HG03342 (cell line): Measurements from ENCODE around the gene CSRNP3.

Experiments used
- ATAC-seq: cut with Tn5 transposase; IDR thresholded peaks from one replicate; pipeline ENCODE4 v1.9.1; 2021; ENCODE audit warnings: mild to moderate bottlenecking, moderate library complexity; ENCODE audit not compliant: unreplicated experiment

Gene CSRNP3

DNA sequence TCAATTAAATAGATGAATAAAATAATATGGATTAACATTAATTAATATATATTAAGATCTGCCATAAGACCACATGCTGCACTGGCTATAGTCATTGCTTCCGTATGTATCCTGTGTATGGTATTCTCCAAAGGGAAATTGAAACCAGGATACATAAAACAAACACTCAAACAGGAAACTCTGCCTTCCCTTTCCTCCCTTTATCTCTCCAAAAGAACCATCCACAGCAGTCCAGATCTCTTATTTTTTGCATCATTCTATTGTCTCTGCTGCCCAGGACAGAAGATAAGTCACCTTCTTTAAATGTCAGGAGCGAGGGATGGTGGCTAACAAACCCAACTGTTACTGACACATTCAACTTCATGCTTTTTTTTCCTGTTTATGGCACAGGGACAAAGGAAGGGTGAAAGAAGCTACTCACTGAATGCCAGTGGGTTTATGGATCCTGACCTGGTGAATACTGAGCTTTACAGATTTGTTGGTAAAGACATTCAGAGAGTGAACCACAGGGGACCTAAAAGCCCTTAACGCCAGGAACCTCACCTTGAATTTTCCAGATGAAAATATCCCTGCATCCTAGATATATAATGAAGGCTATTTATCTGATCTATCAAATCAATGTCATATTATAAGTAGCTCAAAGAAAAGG lies 67.5 kb downstream of the CSRNP3 start:
- ATAC-seq, result no peak

DNA sequence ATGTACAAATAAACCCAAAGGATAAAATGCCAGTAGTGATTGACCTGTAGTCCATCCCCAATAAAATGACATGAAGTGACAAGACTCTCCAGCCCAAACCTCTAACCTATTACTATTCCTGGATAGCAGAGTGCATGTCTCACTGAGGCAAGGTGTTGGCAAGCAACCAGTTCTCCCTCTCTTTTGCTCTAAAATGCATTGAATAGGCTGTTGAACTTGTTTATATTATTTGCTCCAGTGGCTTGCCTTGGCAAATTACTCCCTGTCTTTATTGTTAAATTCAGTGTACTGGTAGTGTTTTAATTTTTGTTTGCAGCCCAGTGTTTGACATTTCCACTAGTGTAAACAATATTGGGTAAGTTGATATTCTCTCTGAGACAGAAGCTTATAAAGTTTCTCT lies 70.5 kb downstream of the CSRNP3 start:
- no peak for ATAC-seq

DNA sequence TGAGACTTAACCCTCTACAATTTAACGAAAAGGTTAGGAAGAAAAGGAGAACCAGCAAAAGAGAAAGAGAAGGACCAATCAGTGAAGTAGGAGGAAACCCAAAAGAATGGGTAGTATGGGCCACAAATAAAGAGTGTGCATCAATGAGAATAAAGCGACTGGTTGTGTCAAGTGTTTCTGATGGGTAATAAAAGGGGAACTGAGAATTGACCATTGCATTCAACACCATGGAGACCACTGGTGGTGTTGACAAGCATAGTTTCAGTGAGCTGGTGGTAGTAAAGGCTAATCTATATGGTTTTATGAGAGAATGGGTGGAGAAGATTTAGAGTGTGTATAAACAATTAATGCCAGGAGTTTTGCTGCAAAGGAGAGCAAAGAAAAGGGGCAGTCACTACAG lies 75.4 kb downstream of the CSRNP3 start:
- peak; percentile 97 for ATAC-seq

DNA sequence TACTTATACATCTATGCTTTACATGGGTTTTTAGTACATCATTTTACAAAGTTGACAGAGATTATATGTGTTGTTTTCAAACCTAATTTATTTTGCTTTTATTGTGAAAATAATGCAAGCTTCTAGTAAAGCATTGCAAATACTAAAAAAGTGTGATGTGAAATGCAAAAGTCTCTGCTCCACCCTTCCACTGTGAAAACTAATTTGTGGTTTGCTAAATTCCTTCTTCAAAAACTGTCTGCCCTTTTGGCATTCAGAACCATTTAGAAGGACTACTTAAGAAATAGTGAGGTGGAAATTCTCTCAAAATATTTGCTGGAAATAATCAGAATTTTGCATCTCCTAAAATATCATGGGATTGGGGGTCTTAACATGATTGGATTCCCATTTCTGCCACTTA lies 78.4 kb downstream of the CSRNP3 start:
- ATAC-seq, result no peak

DNA sequence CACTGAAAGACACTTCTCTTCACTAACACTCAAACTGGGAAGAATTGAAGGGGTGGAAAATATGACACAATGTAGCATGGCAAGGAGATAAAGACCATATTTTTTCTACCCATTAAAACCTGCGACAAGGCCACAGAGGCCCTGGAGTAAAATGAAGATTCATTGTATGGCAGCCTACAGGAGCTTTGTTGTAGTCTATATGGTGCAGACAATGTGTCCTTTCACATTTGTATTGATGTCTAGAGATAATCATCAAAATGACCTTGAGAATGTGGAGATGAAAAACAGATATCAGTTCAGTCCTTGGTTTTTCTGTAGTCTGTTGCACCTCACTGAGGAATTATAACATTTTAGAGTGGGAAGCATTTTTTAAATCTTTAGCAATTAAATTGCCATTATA lies 80.1 kb downstream of the CSRNP3 start:
- ATAC-seq, result no peak

DNA sequence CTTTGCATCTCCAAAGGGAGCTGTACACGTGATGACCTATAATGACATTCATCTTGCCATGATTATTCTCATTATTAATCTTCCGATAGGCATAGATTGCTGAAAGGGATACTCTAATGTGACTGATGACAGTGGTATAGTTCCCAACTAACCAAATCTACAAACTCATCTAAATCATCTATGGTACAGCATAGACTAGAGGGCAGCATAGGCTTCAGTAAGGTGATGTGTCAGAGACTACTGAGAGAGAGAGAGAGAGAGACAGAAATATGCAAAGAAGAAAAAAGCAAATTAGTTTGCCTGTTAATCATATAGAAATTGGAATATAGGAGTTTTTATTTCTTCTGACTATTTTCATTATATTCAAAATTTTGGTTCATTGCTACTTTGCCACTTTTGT lies 89.3 kb downstream of the CSRNP3 start:
- no peak for ATAC-seq

DNA sequence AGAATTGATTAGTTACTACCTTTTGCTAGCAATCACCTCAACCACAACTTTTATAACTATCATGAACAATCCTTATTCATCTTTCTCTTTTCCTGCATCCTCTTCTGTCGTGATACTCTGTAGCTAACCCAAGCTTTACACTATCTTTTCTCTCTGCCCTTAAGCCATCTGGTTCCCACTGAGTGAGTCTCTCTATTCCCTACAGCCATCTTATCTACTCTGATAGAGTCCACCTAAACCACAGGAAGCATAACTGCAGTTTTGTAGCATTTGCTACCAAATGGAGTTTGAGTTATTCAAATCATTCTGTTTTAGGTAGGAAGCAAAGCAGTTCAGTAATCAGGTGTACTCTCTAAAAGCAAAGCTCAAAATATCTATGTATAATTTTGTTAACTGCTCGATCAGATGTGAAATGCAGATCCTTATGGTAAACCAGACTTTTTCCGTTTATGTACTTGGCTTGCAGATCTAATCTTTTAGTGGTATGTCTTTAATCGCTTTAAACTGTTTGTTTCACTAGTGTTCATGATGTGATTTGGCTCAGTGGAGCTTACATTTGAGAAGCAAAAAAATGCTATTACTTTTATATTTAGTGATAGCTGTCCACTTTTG lies 91.0 kb downstream of the CSRNP3 start:
- ATAC-seq, result no peak

DNA sequence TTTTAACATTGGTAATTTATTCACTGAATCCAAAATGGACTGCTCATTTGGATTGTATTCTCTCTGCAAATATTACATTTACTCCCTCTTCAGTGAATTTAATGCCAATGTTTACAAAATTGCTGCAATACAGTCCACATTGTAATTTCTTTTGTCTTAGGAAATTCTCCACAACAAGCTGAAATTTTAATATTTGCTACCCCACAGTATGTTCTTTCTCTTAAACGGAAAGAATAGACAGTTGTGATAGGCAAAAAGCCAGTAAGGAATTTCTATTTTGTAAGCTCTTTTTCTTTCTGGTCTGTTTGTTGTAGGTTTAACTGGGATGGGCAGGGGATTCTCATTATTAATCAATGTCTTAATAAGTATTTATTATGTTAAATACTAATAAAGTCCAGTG lies 92.0 kb downstream of the CSRNP3 start:
- no peak for ATAC-seq

DNA sequence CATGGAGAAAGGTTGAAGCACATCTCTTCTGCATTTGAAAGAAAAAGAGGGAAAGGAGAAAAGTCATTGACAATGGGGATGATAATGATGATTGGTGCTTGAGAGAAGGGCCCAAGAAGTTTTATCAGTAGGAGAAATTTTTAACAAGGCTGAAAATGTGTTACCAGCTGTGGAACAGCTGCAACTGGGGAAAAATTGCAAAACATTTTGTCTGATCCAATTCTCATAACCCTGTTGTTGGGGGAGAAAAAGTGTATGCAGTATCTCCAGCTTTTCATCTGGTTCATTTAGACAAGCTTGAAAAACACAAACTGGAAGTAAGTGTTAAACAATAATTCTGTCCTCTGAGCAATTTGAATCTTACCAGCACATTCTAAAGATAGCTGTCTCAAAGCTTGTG lies 92.7 kb downstream of the CSRNP3 start:
- ATAC-seq, result no peak

DNA sequence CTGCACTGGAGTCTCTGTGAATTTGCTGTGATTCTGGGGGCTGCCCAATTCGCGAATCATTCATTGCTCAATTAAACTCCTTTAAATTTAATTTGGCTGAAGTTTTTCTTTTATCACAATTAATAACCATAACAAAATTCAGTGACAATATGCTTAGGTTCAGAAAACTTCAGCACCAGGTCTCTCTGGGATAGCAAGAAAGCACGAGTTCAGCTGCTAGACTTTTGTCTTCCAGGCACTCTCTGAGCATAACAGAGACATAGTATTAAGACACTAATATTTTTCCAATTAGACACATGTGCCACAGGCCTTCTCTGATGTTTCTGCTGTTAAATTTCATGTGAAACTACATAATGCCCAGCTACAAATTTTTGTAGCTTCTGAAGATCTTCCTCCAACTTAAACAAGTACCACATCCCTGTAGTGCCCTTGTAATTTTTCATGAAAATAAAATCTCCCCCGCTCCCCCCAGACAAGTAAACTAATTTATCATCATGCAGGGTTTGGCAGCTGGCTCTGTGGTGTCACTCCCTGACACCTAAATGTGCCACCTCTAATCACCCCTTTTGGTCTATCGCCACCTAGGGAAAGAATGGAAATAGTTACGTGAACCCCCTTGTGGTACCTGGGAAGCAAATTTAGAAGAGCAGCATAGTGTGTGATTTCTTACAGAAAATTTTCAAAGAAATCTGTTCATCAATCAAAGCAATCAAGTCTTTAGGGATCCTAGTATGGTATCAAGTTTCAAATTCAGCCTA lies 94.1 kb downstream of the CSRNP3 start:
- peak; percentile 43 for ATAC-seq

DNA sequence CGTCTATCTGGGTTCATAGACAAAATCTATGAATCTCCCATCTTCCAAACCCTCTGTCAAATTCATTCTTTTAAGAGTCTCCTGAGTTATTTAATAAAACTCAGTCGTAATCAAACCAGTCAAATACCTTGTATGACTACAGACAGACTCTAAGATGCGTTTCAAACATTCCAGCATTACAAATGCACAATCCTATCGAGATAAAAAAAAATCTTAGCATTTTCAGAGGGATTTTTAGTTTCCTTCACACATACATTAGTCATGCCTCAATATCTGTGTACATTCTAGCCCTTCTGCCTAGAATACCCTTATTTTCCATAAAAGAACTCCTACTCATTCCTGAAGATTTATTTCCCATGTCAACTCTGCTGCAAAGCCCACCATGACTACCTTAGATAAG lies 96.5 kb downstream of the CSRNP3 start:
- ATAC-seq, result no peak

DNA sequence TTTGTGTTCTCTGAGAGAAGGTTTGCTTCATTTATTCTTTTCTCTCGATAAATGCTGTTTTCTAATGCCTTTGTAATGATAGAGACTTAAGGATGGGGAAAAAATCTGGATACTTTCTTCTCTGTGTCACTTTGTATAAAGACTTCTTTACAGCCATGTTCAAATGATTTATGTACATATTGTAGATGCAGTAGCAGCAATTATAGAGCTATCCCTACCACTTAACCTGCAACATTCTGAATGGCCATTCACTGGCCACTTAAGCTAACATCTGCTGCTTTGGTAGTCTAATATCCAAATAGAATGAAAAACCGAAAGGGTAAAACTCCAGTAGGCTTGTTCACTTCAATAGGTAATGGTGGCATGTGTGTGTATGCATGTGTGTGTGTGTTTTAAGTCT lies 97.8 kb downstream of the CSRNP3 start:
- ATAC-seq, result no peak

DNA sequence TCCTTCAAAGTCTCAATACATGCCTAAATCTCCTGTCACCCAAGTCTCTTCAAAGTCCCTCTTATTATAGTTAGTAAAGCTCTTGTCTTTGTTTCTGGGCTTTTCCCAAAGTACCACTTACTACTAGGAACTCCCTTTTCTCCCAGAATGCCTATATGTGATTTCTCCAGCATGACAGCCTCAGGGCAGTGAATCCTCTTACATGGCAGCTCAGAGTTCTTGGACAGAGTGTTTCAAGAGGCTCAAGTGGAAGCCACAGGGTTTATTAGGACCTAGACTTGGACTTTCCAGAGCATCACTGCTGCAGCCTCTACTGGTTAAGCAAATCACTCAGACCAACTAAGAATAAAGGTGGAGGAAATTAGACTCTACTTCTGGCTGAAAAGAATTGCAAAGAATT lies 98.9 kb downstream of the CSRNP3 start:
- ATAC-seq, result no peak

DNA sequence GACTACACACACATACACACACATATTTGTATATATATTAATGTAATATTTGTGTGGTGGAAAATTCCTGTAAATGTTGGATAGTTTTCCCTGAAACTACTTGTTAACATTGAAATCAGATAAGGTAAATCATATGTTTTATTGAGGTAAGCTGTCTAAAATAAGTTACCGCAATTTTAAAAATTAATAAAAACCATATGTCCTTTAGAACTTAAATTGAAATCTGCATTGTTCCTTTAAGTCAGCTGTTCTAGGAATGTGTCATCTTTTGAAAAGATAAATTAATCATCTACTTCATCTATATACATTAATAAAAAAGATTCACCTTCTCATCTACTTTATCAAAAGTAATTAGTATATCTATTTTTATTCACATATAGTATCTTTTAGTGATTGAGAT lies 102.0 kb downstream of the CSRNP3 start:
- ATAC-seq, result no peak

DNA sequence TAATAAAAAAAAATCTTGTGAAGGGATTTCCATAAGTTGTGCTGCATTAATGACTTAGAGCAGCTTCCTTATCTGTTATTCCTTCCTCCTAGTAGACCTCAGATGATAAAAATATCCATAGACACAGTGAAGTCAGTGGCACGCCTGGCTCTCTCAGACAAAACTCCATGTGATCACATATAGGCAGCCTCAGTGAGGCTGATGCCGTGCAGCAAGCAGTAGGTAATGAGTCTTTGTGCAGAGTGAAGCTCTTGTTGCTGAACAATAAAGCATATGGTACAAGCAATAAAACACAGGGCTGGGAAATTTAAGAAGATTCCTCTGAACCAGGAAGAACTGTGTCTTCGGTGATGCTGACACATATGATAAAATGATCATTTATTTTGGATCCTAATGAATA lies 102.7 kb downstream of the CSRNP3 start:
- ATAC-seq, result no peak

DNA sequence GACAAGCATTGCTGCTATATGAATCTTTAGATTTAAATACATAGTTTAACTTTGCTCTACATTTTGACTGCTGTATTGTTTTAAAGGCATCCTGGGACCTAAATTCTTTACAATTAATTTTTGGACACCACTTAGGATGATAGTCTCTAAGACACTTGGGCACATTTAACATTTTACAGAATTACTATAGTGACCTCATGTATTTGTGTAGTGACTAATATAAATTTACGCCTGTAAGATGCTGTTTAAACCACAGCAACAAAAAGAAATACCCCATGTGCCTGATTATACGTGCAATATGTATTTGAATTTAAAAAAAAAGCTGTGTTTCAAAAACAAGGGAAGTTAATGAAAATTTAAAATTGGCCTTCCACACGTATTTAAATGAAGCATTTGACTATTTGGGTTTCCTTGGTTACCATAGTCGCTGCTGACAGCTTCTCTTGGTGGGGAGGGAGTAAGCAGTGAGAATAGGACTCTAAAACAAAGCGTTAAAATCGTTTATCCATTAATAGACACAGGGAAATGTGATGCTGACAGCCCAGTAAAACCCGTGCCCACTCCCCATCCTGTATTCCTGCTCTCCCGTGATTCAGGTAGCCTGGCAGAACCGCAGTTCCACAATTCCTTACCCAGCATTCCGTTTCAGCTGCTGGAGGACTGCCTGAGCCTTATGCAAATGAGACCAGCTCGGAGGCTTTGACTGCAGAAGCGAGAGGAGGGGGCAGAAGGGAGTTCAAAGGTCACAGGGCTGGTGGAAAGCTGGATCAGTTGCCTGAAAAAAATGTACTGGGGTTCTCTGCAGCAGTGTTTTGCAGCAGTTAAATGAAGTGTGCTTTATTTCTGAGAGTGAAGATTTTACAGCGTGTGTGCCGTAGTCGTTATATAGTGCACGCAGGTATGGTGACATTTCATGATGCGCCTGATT lies 104.3 kb downstream of the CSRNP3 start:
- ATAC-seq, result no peak

DNA sequence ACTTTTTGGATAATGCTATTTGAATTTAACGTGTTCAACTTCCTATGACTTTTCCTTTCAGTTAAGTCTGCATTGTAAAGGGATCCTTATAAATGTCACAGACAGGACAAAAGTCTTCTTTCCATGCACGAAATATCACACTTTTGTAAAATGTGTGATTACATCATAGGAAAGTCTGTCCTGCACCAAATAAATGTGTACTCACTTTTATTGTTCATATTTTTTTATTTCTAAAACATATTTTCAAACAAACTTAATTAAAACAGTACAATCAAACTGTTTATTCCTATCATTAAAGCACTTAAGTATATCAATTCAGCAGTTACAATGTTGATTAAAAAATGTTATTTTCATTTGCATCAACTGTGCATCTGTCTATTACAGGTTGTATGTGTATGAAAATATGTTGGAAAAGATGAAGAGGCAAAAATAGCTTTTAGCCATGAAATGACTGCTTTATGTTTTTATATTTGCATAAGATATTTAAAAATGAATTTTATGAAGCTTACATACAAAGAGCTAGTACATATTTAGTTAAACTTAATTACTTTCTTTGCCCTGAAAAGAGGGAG lies 105.6 kb downstream of the CSRNP3 start:
- ATAC-seq, result no peak

DNA sequence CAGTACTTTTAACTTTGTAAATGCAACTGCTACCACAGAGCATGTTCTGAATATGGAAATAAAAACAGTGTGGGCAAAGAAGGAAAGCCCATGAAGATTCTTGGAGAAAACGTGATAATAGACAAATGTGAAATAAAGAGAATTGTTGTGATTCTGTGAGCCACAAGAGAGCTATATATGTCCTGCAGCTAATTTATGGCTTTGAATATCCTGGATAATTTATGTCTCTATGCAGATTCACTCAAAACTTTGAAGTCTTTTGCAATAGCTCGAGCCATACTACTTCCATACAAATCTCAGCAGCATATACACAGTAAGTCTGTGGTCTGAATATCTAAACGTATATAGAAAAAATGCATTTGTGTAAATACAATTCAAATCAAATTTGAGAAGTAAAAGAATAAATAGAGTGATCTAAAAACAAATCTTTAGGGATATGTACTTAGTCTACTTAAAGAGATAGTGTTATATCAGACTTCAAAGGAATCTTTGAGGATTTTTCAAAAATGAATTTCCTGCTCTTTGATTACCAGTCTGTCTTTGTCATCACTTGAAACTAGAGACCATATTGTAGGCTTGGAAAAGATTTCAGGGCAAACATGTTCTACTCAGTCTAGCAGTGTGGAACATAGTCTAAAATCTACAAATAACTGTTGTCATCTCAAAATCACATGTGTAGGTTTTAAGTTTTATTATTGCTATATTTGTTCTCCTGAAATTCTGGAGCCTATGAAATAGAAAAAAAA lies 107.1 kb downstream of the CSRNP3 start:
- ATAC-seq, result no peak

DNA sequence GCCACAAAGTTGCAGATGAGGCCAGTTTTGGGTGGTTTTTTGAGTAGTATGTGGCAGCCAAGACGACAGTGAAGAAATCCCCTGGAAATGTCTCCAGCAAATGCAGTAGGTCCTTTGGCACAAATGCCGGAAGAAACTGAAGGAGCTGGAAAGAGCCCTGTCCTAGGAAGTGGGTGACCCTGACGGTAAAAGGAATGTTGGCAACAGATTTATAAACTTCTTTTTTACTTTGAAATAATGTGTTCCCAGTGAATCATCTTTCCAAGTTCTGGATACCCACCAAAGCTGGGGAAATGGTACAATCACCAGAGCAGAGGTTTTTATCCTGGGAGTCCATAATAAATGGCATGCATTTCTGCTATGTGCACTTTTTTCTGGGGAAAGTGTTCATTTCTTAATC lies 112.9 kb downstream of the CSRNP3 start:
- no peak for ATAC-seq

DNA sequence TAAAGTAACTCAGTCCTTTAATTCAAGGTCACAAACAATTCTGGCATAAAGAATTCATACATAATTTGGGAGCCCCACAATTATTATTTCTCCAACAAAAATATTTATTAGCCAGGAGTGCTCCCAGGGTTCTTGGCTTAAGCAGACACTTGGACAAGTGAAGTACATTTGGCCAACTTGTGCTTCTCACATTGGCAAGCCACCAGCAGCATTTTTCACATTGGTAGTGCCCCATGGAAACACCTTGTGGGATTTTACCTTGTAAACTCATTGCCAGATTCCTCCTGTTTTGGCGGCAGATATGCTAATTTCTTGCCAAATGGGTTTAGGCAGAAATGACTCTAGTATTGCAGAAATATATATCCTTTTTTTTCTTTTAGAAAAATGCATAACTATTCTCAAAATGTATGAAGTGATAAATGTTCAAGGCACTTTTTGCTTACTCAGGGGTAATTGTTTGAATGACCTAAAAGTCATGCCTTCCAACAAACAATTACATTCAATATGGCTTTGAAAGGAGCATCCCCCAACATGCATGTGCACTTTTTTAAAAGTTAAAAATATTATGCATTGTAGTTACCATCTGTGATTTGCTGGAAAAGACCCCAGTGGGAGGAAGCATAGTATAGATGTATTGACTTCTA lies 113.5 kb downstream of the CSRNP3 start:
- no peak for ATAC-seq
